ENCODE data around the gene DDTL.

GRCh38 chr22:24021304-24021703 lies 54.6 kb downstream of the DDTL start:
- no peak for TF ChIP-seq POLR2A (IDR thresholded peaks at IDR 0.05; ENCODE audit: low read depth, low read length)
- no peak for TF ChIP-seq CTCF (IDR thresholded peaks at IDR 0.05; ENCODE audit: extremely low read depth in 1 of 2, insufficient read depth in 1 of 2, low read depth in 1 of 2, low read length in 2 of 2)
- TF ChIP-seq EZH2 (IDR thresholded peaks at IDR 0.05; ENCODE audit: borderline replicate concordance, low read depth, low read length, severe bottlenecking): no peak
- no peak for TF ChIP-seq MYC (IDR thresholded peaks at IDR 0.05; ENCODE audit: low read depth, low read length)
- TF ChIP-seq FOS (IDR thresholded peaks at IDR 0.05; ENCODE audit: borderline replicate concordance, insufficient read depth, low read length): no peak
- TF ChIP-seq POLR2AphosphoS5 (IDR thresholded peaks at IDR 0.05; ENCODE audit: insufficient read depth, low read depth, low read length): no peak
- no peak for TF ChIP-seq JUN (IDR thresholded peaks at IDR 0.05; ENCODE audit: borderline replicate concordance, insufficient read depth, insufficient read length, low read depth)
- no peak for TF ChIP-seq MAX (IDR thresholded peaks at IDR 0.05; ENCODE audit: insufficient read depth, insufficient read length)
- TF ChIP-seq GATA2 (IDR thresholded peaks at IDR 0.05; ENCODE audit: insufficient read depth, insufficient read length, low read depth, low read length): no peak
